Stimulated activated CD8-positive, alpha-beta memory T cell treated with anti-CD3 and anti-CD28 coated beads, Interleukin-2, amount 100 ng/mL, for 1 hour (primary cell): Measurements from ENCODE around the gene MAPK8IP3.

Experiments
- DNase-seq, 2 donors: peaks; one replicate each; pipeline ENCODE4 v3.0.0-alpha.2; 2020; ENCODE audit warnings: low read depth in 2 of 2

MAPK8IP3 gene

GRCh38 chr16:1740234-1740633 is 34.2 kb downstream of the MAPK8IP3 start:
- no peak for DNase-seq

GRCh38 chr16:1740781-1741490 is 34.9 kb downstream of the MAPK8IP3 start:
- DNase-seq: no peak

GRCh38 chr16:1741553-1742165 is 35.7 kb downstream of the MAPK8IP3 start:
- no peak for DNase-seq

GRCh38 chr16:1743376-1744337 is 37.7 kb downstream of the MAPK8IP3 start:
- DNase-seq: no peak

GRCh38 chr16:1744338-1744840 is 38.4 kb downstream of the MAPK8IP3 start:
- no peak for DNase-seq

GRCh38 chr16:1745181-1745899 is 39.3 kb downstream of the MAPK8IP3 start:
- no peak for DNase-seq

- no peak for DNase-seq
Measured at GRCh38 chr16:1745900-1746692, 40.1 kb downstream of the MAPK8IP3 start.

GRCh38 chr16:1746693-1747195 is 40.7 kb downstream of the MAPK8IP3 start:
- DNase-seq: no peak

- DNase-seq: no peak
Measured at GRCh38 chr16:1747934-1748333, 41.9 kb downstream of the MAPK8IP3 start.

GRCh38 chr16:1749152-1750117 is 43.4 kb downstream of the MAPK8IP3 start:
- no peak for DNase-seq

- DNase-seq: no peak
Measured at GRCh38 chr16:1751946-1752345, 46.0 kb downstream of the MAPK8IP3 start.

GRCh38 chr16:1752853-1753252 is 46.9 kb downstream of the MAPK8IP3 start:
- DNase-seq: no peak

GRCh38 chr16:1754204-1754603 is 48.2 kb downstream of the MAPK8IP3 start:
- DNase-seq: no peak

GRCh38 chr16:1757714-1758461 is 51.9 kb downstream of the MAPK8IP3 start:
- no peak for DNase-seq

- no peak for DNase-seq
Measured at GRCh38 chr16:1758923-1759322, 52.9 kb downstream of the MAPK8IP3 start.

GRCh38 chr16:1759511-1759910 is 53.5 kb downstream of the MAPK8IP3 start:
- no peak for DNase-seq

GRCh38 chr16:1760911-1761310 is 54.9 kb downstream of the MAPK8IP3 start:
- no peak for DNase-seq

GRCh38 chr16:1761751-1762150 is 55.8 kb downstream of the MAPK8IP3 start:
- no peak for DNase-seq
